ENCODE data around the gene GRK3.
"Not testable (repeated sequence)": the region's sequence is repeated elsewhere in the genome, so short reads cannot be mapped to it uniquely, and the experiment has no call there.

- not testable (repeated sequence) for TF ChIP-seq GATA1 (IDR thresholded peaks at IDR 0.05; ENCODE audit: low read depth, low read length); POLR2A (IDR thresholded peaks at IDR 0.05; ENCODE audit: low read length)
Observed at GRCh38 chr22:25613558-25613957, 49.1 kb downstream of the GRK3 start.
